Heart right ventricle (tissue), 16 donors: ENCODE data around the gene SLC12A4. TPM values are rescaled to one million over a fixed set of nuclear protein-coding genes. Genes with fewer than 3 reads are reported as not detected.

Experiments
- ATAC-seq, 8 donors: fragments of 200-7000 bp; cut with Tn5 transposase; one replicate each; pipeline ENCODE4 v1.9.1; 2020; ENCODE audit warnings: mild to moderate bottlenecking in 8 of 8, moderate library complexity in 8 of 8, moderate number of reproducible peaks in 1 of 8
- DNase-seq, 2 donors: peaks; one replicate each; pipeline ENCODE4 v3.0.0-alpha.2; 2020
- H3K27ac ChIP-seq, 10 donors: fragments of 200-600 bp; sonication (generic) in 2 of 10; one replicate each; pipeline versions ENCODE4 v1.5.0 to v1.8.0; 2020 to 2022; ENCODE audit warnings: mild to moderate bottlenecking in 3 of 10
- H3K27me3 ChIP-seq, 7 donors: fragments of 200-600 bp; one replicate each; pipeline ENCODE4 v1.8.0; 2021 to 2022; ENCODE audit warnings: mild to moderate bottlenecking in 2 of 7
- H3K36me3 ChIP-seq, 9 donors: fragments of 200-600 bp; sonication (generic) in 1 of 9; one replicate each; pipeline versions ENCODE4 v1.5.0 to v1.8.0; 2020 to 2022; ENCODE audit warnings: mild to moderate bottlenecking in 2 of 9
- H3K4me1 ChIP-seq, 9 donors: fragments of 200-600 bp; sonication (generic) in 1 of 9; one replicate each; pipeline versions ENCODE4 v1.5.0 to v1.8.0; 2020 to 2022; ENCODE audit warnings: mild to moderate bottlenecking in 4 of 9
- H3K4me3 ChIP-seq, 10 donors: fragments of 200-600 bp; sonication (generic) in 2 of 10; one replicate each; pipeline versions ENCODE4 v1.5.0 to v1.8.0; 2020 to 2022; ENCODE audit warnings: mild to moderate bottlenecking in 7 of 10, moderate library complexity in 2 of 10
- H3K9me3 ChIP-seq, 11 donors: fragments of 200-600 bp in 10 of 11; sonication (generic) in 2 of 11; one replicate each; pipeline versions ENCODE4 v1.5.0 to v1.8.0; 2013 to 2022; ENCODE audit warnings: mild to moderate bottlenecking in 2 of 11, control low read depth in 1 of 11, moderate library complexity in 1 of 11
- WGBS, 2 donors: extraction: QIAGEN DNeasy Blood & Tissue Kit; methylation state at CpG; one replicate each; pipeline ENCODE4 v1.1.7; 2013; ENCODE audit warnings: inconsistent platforms in 1 of 2; 5-methylcytosine and 5-hydroxymethylcytosine counted together
- intact Hi-C, 10 donors: fragments of 100-400 bp; cut with DNase I; formaldehyde crosslinking; loops; one replicate each; pipeline versions ENCODE4 v1.11.1 to v1.14.2; 2022
- polyA plus RNA-seq, 2 donors: library from polyadenylated mRNA; stranded (reverse); fragments of 200-250 nt; gene quantifications; one replicate each; pipeline ENCODE4 v1.2.3, GENCODE V29; 2013
- total RNA-seq, 10 donors: library from RNA; stranded (reverse); fragmentation: NEBNext Ultra II Directional in 3 of 10; extraction: Animal tissue kit (Norgen Biotek cat#: 25700) in 3 of 10; gene quantifications; one replicate each; pipeline versions ENCODE4 v1.2.1 to v1.2.4, GENCODE V29; 2021 to 2023
- TF ChIP-seq, protein P1 (sequence below), 9 donors: fragments of 200-600 bp; sonication (generic) in 2 of 9; IDR thresholded peaks; one replicate each; pipeline versions ENCODE4 v1.5.0 to v1.8.0; 2021 to 2022; ENCODE audit warnings: antibody characterized with exemption in 9 of 9, mild to moderate bottlenecking in 5 of 9, moderate library complexity in 1 of 9
- donor health status: Arrhythmogenic right ventricular cardiomyopathy.
- donor health status: ischemic (EF 13 %, LVEDD 7.1; RV severe dilation, severe dysfunction).
- donor health status: healthy with polysubstance abuse.
- donor health status: DM: no; HTN: yes; CAD: no.
- donor health status: DM: no; HTN: no; CAD: no.
- donor health status: ischemic (EF 25% LVEDD 6.9; RV normal size, moderate dysfunction).
- donor health status: ischemic (EF 25% LVEDD 5.7; RV mildly dilated, moderate dysfunction).
- donor health status: healthy.
- donor health status: DM: yes; HTN: yes; CAD: no.
- donor health status: Ischemic cardiomyopathy.
- donor health status: ischemic (EF 35%, LVEDD 5.7; RV mildly dilated, moderate dysfunction).
- donor health status: nonischemic (EF 11% LVEDD 7.7; RV severe dilation, severe dysfunction).
- donor health status: DM: yes; HTN: yes; CAD: no.
- donor health status: PGD.
- donor health status: ischemic (EF 29% LVEDD 5.4; RV normal size, mild dysfunction).
- donor health status: nonischemic (EF 23%, LVEDD 6.1; RV moderate dilation, normal function).

Gene SLC12A4
- total and polyA plus RNA-seq, 12 donors: 70.1 to 116 (median 86.6) TPM

DNA sequence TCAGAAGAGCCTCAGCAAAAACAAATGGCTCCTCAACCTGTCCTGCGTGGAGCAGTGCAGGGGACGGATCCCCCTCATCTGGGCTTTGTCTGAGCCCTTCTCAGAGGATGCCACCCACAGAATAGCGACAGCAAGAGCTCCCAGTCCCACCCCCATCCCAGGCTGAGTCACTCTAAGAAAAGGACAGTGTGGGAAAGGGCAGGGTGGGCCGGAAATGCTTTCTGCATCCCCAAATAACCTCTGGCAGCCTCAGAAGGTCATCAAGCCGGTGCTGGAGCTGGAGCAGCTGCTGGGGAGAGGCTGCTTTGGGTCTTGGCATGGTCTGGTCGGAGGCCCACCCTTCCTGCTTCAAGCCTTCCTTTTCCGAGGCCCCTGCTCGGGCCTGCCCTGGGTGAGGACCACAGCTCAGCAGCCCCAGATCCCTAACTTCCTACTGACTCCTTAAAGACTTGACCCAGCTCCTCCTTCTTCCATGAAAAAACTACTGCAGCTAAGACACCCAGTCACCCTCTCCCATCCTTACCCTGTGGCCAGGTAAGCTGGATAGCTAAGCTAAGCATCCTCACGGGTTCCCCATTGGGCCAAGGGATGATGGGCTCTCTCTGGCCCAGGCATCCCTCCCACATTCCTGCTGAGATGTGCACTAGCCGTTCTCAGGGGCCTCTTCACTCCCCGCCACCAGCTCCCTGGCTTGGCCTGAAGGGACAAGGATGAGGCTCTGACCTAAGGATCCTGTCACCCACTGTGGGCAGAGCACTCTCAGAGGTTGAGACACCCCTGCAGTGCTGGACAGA is 8.7 kb downstream of the SLC12A4 start:
- WGBS, 2 donors: 22 to 23% methylated on average over 11 of the region's 11 CpGs
- no peaks in the 10 kb centered on the region for H3K9me3 ChIP-seq
- H3K36me3 ChIP-seq: peaks cover 0 to 92% (median 65%) of the 10 kb centered on the region in 9 donors
- intact Hi-C loops: no loop called here
- H3K4me1 ChIP-seq: peaks cover 61 to 70% (median 64%) of the 10 kb centered on the region in 9 donors
- TF ChIP-seq, protein P1, sequence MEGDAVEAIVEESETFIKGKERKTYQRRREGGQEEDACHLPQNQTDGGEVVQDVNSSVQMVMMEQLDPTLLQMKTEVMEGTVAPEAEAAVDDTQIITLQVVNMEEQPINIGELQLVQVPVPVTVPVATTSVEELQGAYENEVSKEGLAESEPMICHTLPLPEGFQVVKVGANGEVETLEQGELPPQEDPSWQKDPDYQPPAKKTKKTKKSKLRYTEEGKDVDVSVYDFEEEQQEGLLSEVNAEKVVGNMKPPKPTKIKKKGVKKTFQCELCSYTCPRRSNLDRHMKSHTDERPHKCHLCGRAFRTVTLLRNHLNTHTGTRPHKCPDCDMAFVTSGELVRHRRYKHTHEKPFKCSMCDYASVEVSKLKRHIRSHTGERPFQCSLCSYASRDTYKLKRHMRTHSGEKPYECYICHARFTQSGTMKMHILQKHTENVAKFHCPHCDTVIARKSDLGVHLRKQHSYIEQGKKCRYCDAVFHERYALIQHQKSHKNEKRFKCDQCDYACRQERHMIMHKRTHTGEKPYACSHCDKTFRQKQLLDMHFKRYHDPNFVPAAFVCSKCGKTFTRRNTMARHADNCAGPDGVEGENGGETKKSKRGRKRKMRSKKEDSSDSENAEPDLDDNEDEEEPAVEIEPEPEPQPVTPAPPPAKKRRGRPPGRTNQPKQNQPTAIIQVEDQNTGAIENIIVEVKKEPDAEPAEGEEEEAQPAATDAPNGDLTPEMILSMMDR (IDR thresholded peaks at IDR 0.05): no peak
- H3K4me3 ChIP-seq: peak overlapping the region in 6 of 10 donors; percentile 7 to 31 (median 16)
- DNase-seq: peak; percentile 82 to 91
- H3K27me3 ChIP-seq: no peaks in the 10 kb centered on the region
- peak overlapping the region; percentile 75 to 100 (median 100) for H3K27ac ChIP-seq
- ATAC-seq: peak; percentile 75 to 92 (median 86)

DNA sequence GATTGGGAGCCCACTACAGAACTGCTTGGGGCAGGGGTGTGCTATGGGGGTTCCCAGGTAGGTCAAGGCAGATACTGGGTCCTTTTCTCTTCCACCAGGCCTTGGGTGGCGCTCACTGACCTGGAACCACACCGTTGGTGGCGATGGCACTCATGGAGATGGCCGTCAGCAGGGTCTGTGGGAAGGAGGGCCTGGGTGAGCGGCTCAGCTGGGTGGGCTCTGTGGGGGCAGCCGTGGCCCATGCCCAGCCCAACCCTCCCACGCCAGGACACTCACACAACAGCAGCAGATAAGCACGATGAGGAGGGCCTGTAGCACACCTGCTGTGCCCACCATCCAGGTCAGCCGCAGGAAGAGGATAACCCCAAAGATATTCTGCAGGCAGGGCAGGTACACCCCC is 10.8 kb downstream of the SLC12A4 start:
- intact Hi-C loops: no loop called here
- Histone ChIP-seq H3K9me3 (no peaks in the 10 kb centered on the region), H3K27ac (peak overlapping the region in 7 of 10 donors; percentile 94 to 100 (median 100)), H3K36me3 (peaks cover 0 to 100% (median 84%) of the 10 kb centered on the region in 9 donors), H3K4me3 (no peak overlapping the region), H3K4me1 (peaks cover 40 to 60% (median 46%) of the 10 kb centered on the region in 9 donors), H3K27me3 (no peaks in the 10 kb centered on the region)
- no peak for DNase-seq
- no peak for ATAC-seq
- TF ChIP-seq, protein P1 (IDR thresholded peaks at IDR 0.05): no peak
- WGBS, 2 donors: 95 to 96% methylated on average over 9 of the region's 9 CpGs

DNA sequence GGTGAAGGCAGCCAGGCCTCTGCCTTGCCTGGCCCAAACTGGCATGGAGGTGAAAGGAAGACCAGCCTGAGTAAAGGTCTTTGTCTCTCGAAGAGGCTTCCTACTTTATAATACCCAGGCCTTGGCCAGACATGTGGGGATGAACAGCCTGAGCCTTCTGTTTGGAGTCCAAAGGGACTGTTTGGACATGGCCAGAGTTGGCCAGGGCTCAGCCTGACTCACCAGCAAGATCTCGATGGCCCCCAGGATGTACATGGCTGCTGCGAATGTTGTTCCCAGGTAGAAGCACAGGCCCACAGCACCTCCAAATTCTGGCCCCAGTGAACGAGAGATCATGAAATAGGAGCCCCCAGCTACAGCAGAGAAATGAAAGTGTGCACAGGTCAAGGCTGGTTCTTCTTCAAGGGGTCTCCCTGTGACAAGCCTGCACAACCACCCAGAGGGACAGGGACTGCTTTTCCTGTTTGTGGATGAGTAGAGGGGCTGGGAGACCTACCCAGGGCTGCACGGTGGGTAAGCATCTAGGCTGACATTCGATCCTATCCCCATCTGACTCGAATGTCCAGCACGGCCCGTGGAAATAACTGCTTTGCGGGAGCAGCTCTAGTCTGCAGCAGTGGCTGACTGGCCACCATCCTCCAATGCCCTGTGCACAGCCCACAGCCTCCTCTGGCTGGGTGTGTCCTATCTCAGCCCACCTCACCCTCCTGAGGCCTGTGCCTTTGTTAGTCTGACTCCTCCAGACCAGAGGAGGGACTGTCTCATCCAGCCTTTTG is 13.8 kb downstream of the SLC12A4 start:
- Histone ChIP-seq H3K36me3 (peaks cover 5 to 100% (median 91%) of the 10 kb centered on the region in 9 donors), H3K27ac (peak overlapping the region in 3 of 10 donors; percentile 28 to 53 (median 48)), H3K27me3 (no peaks in the 10 kb centered on the region), H3K4me3 (no peak overlapping the region), H3K9me3 (no peaks in the 10 kb centered on the region), H3K4me1 (peaks cover 20 to 50% (median 28%) of the 10 kb centered on the region in 9 donors)
- intact Hi-C loops: no loop called here
- TF ChIP-seq, protein P1 (IDR thresholded peaks at IDR 0.05): no peak
- ATAC-seq: peak in 1 of 8 donors; percentile 16
- DNase-seq: no peak
- 87 to 88% methylated on average over 10 of the region's 10 CpGs for WGBS, 2 donors

DNA sequence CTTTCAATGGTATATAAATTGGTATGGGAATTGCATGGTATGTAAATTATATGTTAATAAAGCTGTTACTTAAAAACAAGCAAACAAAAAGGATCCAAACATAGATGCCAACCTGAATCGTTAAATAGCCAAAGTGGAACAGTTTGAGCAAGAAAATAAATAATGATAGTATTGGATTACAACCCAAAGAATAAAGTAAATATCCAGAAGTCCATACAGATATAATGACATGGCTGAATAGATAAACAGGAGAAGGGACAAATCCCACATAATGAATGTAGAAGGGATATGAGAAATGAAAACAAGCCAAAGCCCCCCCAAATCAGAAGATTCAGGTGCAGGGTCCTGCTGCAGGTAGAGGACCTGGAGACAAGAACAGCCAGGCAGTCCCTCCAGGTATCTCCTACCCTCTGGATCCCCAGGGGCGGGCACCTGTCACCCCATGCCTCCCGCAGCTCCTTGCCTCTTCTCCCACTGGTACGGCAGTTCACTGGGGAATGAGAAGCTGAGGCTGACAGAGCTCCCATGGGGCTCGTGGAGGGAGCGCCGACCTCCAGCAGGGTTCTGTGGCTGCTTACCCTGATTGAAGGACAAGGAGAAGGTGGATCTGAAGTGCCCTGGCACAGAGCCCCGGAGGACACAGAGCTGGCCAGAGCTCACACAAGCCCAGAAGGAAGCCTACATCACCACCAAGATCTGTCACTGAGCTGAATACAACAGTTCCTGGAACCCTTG is 14.6 kb downstream of the SLC12A4 start:
- H3K36me3 ChIP-seq: peaks cover 5 to 100% (median 95%) of the 10 kb centered on the region in 9 donors

More for the DNA sequence above, 14.6 kb downstream of the SLC12A4 start:
- TF ChIP-seq, protein P1 (IDR thresholded peaks at IDR 0.05): no peak
- H3K27ac ChIP-seq: peak overlapping the region in 2 of 10 donors; percentile 48 to 53
- DNase-seq (no peak), ATAC-seq (peak in 1 of 8 donors; percentile 25)
- H3K4me1 ChIP-seq: peaks cover 12 to 42% (median 22%) of the 10 kb centered on the region in 9 donors
- 67 to 72% methylated on average over 8 of the region's 8 CpGs for WGBS, 2 donors
- no peaks in the 10 kb centered on the region for H3K9me3 ChIP-seq
- no peaks in the 10 kb centered on the region for H3K27me3 ChIP-seq
- H3K4me3 ChIP-seq: no peak overlapping the region
- intact Hi-C loops: no loop called here
